ENCODE measurements around the gene NEDD4. TPM values are rescaled to one million over a fixed set of nuclear protein-coding genes. Genes with fewer than 3 reads are reported as not detected.
A peak's percentile ranks its signal among the peaks of the same experiment; 100 is the strongest.

The NEDD4 gene
- total RNA-seq, 4 donors from 2014 or later, result 16.1 to 55.3 (median 26.6) TPM

DNA sequence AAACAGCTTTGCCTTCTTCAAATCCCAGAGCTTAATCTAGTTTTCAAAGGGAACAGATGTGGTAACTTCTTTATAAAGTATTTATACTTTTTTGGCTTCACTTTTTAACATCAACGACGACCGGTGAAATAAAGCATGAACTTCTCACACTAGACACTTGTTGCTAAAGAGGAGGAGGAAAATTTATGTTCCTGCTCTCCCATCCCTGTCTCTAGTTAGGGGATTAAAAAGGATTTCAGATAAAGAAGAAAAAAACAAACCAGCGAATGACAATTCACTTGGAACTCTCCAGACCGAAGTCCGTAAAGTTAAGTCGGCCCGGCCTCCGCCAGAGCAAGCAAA, 672 bp downstream of the NEDD4 start:
- TF ChIP-seq POLR2A (IDR thresholded peaks at IDR 0.05) (no peak), EP300 (IDR thresholded peaks at IDR 0.05) (no peak), POLR2AphosphoS5 (IDR thresholded peaks at IDR 0.05) (no peak)
- TF ChIP-seq, protein P1, sequence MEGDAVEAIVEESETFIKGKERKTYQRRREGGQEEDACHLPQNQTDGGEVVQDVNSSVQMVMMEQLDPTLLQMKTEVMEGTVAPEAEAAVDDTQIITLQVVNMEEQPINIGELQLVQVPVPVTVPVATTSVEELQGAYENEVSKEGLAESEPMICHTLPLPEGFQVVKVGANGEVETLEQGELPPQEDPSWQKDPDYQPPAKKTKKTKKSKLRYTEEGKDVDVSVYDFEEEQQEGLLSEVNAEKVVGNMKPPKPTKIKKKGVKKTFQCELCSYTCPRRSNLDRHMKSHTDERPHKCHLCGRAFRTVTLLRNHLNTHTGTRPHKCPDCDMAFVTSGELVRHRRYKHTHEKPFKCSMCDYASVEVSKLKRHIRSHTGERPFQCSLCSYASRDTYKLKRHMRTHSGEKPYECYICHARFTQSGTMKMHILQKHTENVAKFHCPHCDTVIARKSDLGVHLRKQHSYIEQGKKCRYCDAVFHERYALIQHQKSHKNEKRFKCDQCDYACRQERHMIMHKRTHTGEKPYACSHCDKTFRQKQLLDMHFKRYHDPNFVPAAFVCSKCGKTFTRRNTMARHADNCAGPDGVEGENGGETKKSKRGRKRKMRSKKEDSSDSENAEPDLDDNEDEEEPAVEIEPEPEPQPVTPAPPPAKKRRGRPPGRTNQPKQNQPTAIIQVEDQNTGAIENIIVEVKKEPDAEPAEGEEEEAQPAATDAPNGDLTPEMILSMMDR (IDR thresholded peaks at IDR 0.05), result no peak
- 2% methylated on average over 9 of the region's 9 CpGs for WGBS
- Histone ChIP-seq H3K4me3 (peak overlapping the region; percentile 74), H3K36me3 (no peaks in the 10 kb centered on the region), H3K27ac (peak overlapping the region; percentile 94), H3K4me1 (peaks cover 37% of the 10 kb centered on the region), H3K9me3 (no peaks in the 10 kb centered on the region), H3K27me3 (no peaks in the 10 kb centered on the region)
- no peak for DNase-seq (ENCODE audit: low spot score in 2 of 2)

DNA sequence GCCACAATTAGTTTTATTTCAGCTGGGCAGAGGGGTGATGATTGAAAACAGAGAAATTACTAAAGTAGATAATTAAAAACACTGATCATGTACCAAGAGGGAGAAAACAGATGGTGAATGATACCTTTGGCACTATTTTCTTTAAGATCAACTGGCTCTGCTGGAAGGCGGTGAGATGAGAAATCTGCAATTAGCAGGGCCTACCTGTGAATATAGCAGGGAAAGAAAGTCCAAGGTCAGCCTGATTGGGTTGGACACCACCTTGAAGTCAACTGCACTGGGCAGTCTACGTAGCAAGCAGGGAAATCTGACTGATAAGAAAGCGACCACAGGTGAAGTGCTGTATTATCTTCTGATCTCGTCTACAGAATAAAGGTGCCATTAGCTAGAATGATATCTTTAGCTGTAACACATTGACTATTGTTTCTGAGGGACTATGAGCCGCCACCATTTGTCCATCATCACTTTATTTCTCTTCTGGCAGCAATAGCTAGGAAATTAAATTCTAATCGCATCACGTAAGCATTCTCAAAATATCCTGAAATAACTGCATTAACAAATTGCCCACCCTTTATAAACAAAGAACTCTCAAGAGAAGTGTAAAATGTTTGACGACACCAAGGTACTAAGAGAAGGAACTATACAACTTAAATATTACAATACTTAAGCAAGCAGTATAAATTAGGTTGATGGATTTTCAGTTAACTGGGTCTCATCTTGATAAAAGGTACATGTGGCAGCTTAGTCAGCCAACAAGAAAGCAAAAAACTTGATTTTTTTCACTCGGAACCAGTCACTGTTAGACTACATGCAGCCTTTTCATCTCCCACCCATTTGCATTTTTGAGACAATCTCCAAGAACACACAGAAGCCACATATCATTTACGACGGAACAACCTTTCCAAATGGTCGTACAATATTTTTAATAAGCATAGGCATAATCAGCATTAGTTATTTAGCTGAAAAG, 1.3 kb downstream of the NEDD4 start:
- no peaks in the 10 kb centered on the region for H3K9me3 ChIP-seq
- TF ChIP-seq EP300 (IDR thresholded peaks at IDR 0.05), result no peak
- TF ChIP-seq POLR2A (IDR thresholded peaks at IDR 0.05), result no peak
- no peak for TF ChIP-seq POLR2AphosphoS5 (IDR thresholded peaks at IDR 0.05)
- TF ChIP-seq, protein P1 (IDR thresholded peaks at IDR 0.05), result no peak
- H3K4me1 ChIP-seq, result peaks cover 37% of the 10 kb centered on the region
- DNase-seq (ENCODE audit: low spot score in 2 of 2), result no peak
- 35% methylated on average over 12 of the region's 12 CpGs for WGBS
- no peaks in the 10 kb centered on the region for H3K27me3 ChIP-seq
- H3K27ac ChIP-seq, result peak overlapping the region; percentile 94
- peak overlapping the region; percentile 74 for H3K4me3 ChIP-seq
- H3K36me3 ChIP-seq, result no peaks in the 10 kb centered on the region

GRCh38 chr15:55990998-55991397, 2.4 kb downstream of the NEDD4 start:
- no peak for DNase-seq (ENCODE audit: low spot score in 2 of 2)
- H3K9me3 ChIP-seq, result no peaks in the 10 kb centered on the region
- 83% methylated on average over 1 of the region's 1 CpG for WGBS
- TF ChIP-seq POLR2AphosphoS5 (IDR thresholded peaks at IDR 0.05) (no peak), POLR2A (IDR thresholded peaks at IDR 0.05) (no peak), EP300 (IDR thresholded peaks at IDR 0.05) (no peak)
- TF ChIP-seq, protein P1 (IDR thresholded peaks at IDR 0.05), result no peak
- no peak overlapping the region for H3K27ac ChIP-seq
- H3K4me3 ChIP-seq, result no peak overlapping the region
- no peaks in the 10 kb centered on the region for H3K36me3 ChIP-seq
- peaks cover 37% of the 10 kb centered on the region for H3K4me1 ChIP-seq
- no peaks in the 10 kb centered on the region for H3K27me3 ChIP-seq

DNA sequence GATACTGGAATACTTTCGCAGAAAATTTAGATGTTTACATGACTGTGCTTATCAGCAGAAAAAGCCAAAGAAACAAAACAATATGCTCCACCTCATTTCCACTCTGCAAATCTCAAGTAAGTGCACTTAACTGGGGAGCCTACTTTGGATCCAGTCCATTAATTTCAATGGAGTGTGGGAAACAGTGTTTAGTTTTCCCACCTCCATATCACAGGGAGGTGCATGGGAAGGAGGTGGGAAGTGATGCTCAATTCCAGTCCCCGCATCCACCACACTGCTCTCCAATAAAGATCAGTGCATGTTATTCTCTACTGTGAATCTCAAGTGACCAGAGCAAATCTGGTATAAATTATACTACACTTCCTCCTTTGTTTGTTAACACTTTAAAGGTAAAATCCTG, 2.9 kb downstream of the NEDD4 start:
- no peak for TF ChIP-seq EP300 (IDR thresholded peaks at IDR 0.05)
- TF ChIP-seq, protein P1 (IDR thresholded peaks at IDR 0.05), result no peak
- no peak for TF ChIP-seq POLR2AphosphoS5 (IDR thresholded peaks at IDR 0.05)
- TF ChIP-seq POLR2A (IDR thresholded peaks at IDR 0.05), result no peak
- no peak overlapping the region for H3K4me3 ChIP-seq
- no peak overlapping the region for H3K27ac ChIP-seq

DNA sequence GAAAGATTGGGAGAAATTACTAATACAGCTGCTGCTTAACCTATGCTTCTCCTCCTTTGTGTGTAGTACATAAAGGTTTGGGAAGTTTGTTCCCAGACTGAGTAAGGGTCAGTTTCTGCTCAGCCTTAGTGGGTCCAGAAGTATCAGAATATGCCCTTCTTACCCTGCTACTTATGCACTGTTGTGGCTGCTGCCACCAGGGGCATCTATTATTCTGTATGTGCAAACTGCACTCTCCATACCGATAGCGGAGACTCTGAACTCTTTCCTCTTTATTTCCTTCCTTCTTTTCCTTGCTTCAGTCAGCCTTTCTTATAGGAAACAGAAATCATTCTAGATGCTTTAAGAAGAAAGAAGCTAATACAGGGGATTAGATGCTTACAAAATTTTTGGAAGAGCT, 4.0 kb downstream of the NEDD4 start:
- H3K4me1 ChIP-seq, result peaks cover 30% of the 10 kb centered on the region
- no peak for DNase-seq (ENCODE audit: low spot score in 2 of 2)
- WGBS, result 89% methylated on average over 2 of the region's 2 CpGs
- H3K27ac ChIP-seq, result no peak overlapping the region
- no peak overlapping the region for H3K4me3 ChIP-seq
- no peak for TF ChIP-seq POLR2AphosphoS5 (IDR thresholded peaks at IDR 0.05)
- TF ChIP-seq, protein P1 (IDR thresholded peaks at IDR 0.05), result no peak
- no peak for TF ChIP-seq EP300 (IDR thresholded peaks at IDR 0.05)
- TF ChIP-seq POLR2A (IDR thresholded peaks at IDR 0.05), result no peak
- H3K36me3 ChIP-seq, result no peaks in the 10 kb centered on the region
- no peaks in the 10 kb centered on the region for H3K9me3 ChIP-seq
- H3K27me3 ChIP-seq, result no peaks in the 10 kb centered on the region

More for the DNA sequence above, 2.9 kb downstream of the NEDD4 start:
- Histone ChIP-seq H3K9me3 (no peaks in the 10 kb centered on the region), H3K36me3 (no peaks in the 10 kb centered on the region), H3K4me1 (peaks cover 37% of the 10 kb centered on the region), H3K27me3 (no peaks in the 10 kb centered on the region)
- no peak for DNase-seq (ENCODE audit: low spot score in 2 of 2)
- 84% methylated on average over 2 of the region's 2 CpGs for WGBS
